Activated CD4-positive, alpha-beta T cell treated with anti-CD3 and anti-CD28 coated beads for 24 hours (primary cell): ENCODE measurements around the gene SPEF1.

Experiments
- DNase-seq, 2 donors: peaks; one replicate each; pipeline ENCODE4 v3.0.0-alpha.2; 2020; ENCODE audit warnings: low read depth in 2 of 2

Gene SPEF1

GRCh38 chr20:3730803-3731672 is 50.2 kb downstream of the SPEF1 start:
- DNase-seq: no peak

- DNase-seq: no peak
These were observed 51.3 kb downstream of the SPEF1 start for GRCh38 chr20:3729811-3730540.

GRCh38 chr20:3729378-3729777 is 51.9 kb downstream of the SPEF1 start:
- DNase-seq: no peak

- DNase-seq: no peak
These were observed 52.4 kb downstream of the SPEF1 start for GRCh38 chr20:3728876-3729275.

- DNase-seq: no peak
These were observed 52.9 kb downstream of the SPEF1 start for GRCh38 chr20:3728354-3728753.
